AG04450 (cell line): Measurements from ENCODE around the gene ZNF324B. TPM values are rescaled to one million over a fixed set of nuclear protein-coding genes. Genes with fewer than 3 reads are reported as not detected.
"Not testable (repeated sequence)": the region's sequence is repeated elsewhere in the genome, so short reads cannot be mapped to it uniquely, and the experiment has no call there.

ENCODE experiments used
- CTCF ChIA-PET: fragments of 300-600, 350-600 bp; formaldehyde crosslinking; extraction: SDS; loops from one replicate; lab custom pipeline; 2022; ENCODE audit warnings: antibody characterized with exemption, inconsistent platforms; lab: Charles Lee
- POLR2A ChIA-PET: fragments of 350-600 bp; formaldehyde crosslinking; extraction: SDS; loops from one replicate; lab custom pipeline; 2021; ENCODE audit warnings: antibody characterized with exemption, inconsistent platforms; lab: Yijun Ruan, JAX
- DNase-seq: peaks from one replicate; pipeline ENCODE4 v3.0.0-alpha.2; 2011; ENCODE audit warnings: low read depth, low spot score
- H3K27ac ChIP-seq: one replicate; pipeline ENCODE4 v1.5.1; 2012; ENCODE audit warnings: low read depth, low read length, control low read depth
- H3K27me3 ChIP-seq: one replicate; pipeline ENCODE4 v1.6.0; 2012; ENCODE audit warnings: low read length; ENCODE audit not compliant: control insufficient read depth, insufficient read depth
- H3K4me3 ChIP-seq: 2 replicates; pipeline ENCODE4 v1.5.1; 2011; ENCODE audit warnings: mild to moderate bottlenecking, low read depth, low read length, control low read depth
- H3K9me3 ChIP-seq: 2 replicates; pipeline ENCODE4 v1.5.1; 2012; ENCODE audit warnings: low read length; ENCODE audit not compliant: control insufficient read depth, insufficient read depth
- CTCF ChIP-seq: IDR thresholded peaks from 2 replicates; pipeline ENCODE4 v1.5.1; 2011; ENCODE audit warnings: low read depth, low read length, control low read depth, inconsistent platforms
- polyA plus RNA-seq: library from polyadenylated mRNA; depleted of rRNA; stranded (reverse); fragments of >200 nt; gene quantifications from 2 replicates; pipeline ENCODE4 v1.2.3, GENCODE V29; 2011

The ZNF324B gene
- polyA plus RNA-seq, 1 experiment: 1.8 TPM

GRCh38 chr19:58466760-58467589, 15.6 kb downstream of the ZNF324B start, which contains the start of gene ZNF324:
Gene ZNF324, plus strand, starts transcription at chr19:58467080. Its CDS starts 2,106 bp downstream, at chr19:58469186.
- Histone ChIP-seq H3K27ac (no peak within 1 kb of the TSS), H3K27me3 (no peaks in the 10 kb centered on the region), H3K4me3 (peak within 1 kb of the TSS; percentile 79), H3K9me3 (no peaks in the 10 kb centered on the region)
- TF ChIP-seq CTCF: no peak
- peak; percentile 79 for DNase-seq
- ChIA-PET CTCF (no interaction called here), POLR2A (interaction anchor here (0.7 to 1.5 kb wide), 2 partner anchors 8 to 33 kb away, joined by 3 to 5 read pairs; partner anchors contain the start of gene ZNF446)

- POLR2A ChIA-PET: no interaction called here
- H3K27ac ChIP-seq: no peak overlapping the region
- H3K27me3 ChIP-seq: no peaks in the 10 kb centered on the region
- no peaks in the 10 kb centered on the region for H3K9me3 ChIP-seq
- no peak for DNase-seq
- peak overlapping the region; percentile 35 for H3K4me3 ChIP-seq
- TF ChIP-seq CTCF: no peak
- CTCF ChIA-PET: no interaction called here
Observed at GRCh38 chr19:58468216-58468839, 16.9 kb downstream of the ZNF324B start.

DNA sequence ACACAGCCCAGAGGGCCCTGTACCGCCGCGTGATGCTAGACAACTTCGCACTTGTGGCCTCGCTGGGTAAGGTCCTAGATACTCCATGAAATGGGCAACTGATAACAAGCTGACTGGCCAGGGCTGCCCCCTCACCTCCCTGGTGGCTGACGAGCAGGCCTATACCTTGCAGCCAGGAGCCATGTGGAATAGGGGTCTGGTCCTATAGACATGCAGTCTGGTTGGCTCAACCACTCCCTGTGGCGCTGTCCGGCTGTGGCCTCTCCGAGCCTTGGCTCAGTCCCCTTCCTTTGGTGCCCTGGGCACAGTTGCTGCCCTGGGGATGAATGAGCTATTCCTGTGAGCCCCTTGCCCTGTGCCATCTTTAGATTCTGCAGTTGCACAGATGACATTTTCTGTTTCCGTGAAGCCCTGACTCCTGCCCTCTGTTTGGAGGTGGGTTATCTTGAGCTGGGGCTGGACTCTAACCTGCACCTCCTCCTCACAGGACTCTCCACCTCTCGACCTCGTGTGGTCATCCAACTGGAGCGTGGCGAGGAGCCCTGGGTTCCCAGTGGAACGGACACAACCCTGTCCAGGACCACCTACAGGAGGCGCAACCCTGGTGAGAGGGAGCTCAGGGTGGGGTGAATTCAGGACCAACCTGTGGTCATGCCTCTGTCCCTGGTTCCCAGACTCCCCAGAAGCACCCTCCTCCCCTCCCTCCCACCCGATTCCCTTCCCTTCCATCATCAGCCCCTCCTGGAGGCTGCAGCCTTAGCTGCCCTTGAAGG, 18.0 kb downstream of the ZNF324B start:
- no peak for DNase-seq
- Histone ChIP-seq H3K9me3 (no peaks in the 10 kb centered on the region), H3K27ac (no peak overlapping the region), H3K27me3 (no peaks in the 10 kb centered on the region), H3K4me3 (no peak overlapping the region)
- POLR2A ChIA-PET: interaction anchor here (0.6 to 1.1 kb wide), 2 partner anchors 36 to 49 kb away, joined by 3 to 8 read pairs; no protein-coding TSS in a partner anchor
- TF ChIP-seq CTCF: no peak
- CTCF ChIA-PET: no interaction called here

- H3K9me3 ChIP-seq, H3K27me3 ChIP-seq, H3K4me3 ChIP-seq, POLR2A ChIA-PET, CTCF ChIA-PET, DNase-seq, H3K27ac ChIP-seq: not testable (repeated sequence)
Observed at GRCh38 chr19:58470837-58471543, 19.6 kb downstream of the ZNF324B start.

GRCh38 chr19:58471736-58472135, 20.3 kb downstream of the ZNF324B start:
- H3K4me3 ChIP-seq: no peak overlapping the region
- ChIA-PET CTCF (no interaction called here), POLR2A (no interaction called here)
- no peak for TF ChIP-seq CTCF
- no peak for DNase-seq
- no peak overlapping the region for H3K27ac ChIP-seq
- no peaks in the 10 kb centered on the region for H3K9me3 ChIP-seq
- H3K27me3 ChIP-seq: no peaks in the 10 kb centered on the region
